IMR-90 (cell line): ENCODE data around the gene NECTIN2. TPM values are rescaled to one million over a fixed set of nuclear protein-coding genes. Genes with fewer than 3 reads are reported as not detected.
"Not testable (repeated sequence)": the region's sequence is repeated elsewhere in the genome, so short reads cannot be mapped to it uniquely, and the experiment has no call there.

Source experiments
- ATAC-seq: fragments of 200-7000 bp; cut with Tn5 transposase; 2 replicates; pipeline ENCODE4 v1.9.1; 2020; ENCODE audit warnings: low read depth, mild to moderate bottlenecking, moderate library complexity
- BruUV-seq: library from RNA; stranded (reverse); fragments of 400-500 nt; replicated peaks from 2 replicates; lab custom pipeline; 2021; lab: Mats Ljungman, UMichigan
- CTCF ChIA-PET: fragments of 300-600 bp; formaldehyde crosslinking; extraction: SDS; loops from one replicate; lab custom pipeline; 2021; ENCODE audit warnings: antibody characterized with exemption; lab: Yijun Ruan, JAX
- POLR2A ChIA-PET: fragments of 300-600 bp; sonication (Branson Sonifier 250); formaldehyde crosslinking; loops from one replicate; lab custom pipeline; 2022; ENCODE audit warnings: antibody characterized with exemption; ENCODE audit not compliant: unreplicated experiment; lab: Charles Lee
- DNase-seq: peaks from one replicate; pipeline ENCODE4 v3.0.0; 2013
- H2AFZ ChIP-seq: replicated peaks from 2 replicates; pipeline ENCODE3; 2013; ENCODE audit warnings: low read length, mild to moderate bottlenecking; ENCODE audit not compliant: poor library complexity
- H2AK5ac ChIP-seq: 2 replicates; pipeline ENCODE4 v1.6.1; 2013; ENCODE audit warnings: low read depth, low read length, inconsistent platforms
- H2AK9ac ChIP-seq: replicated peaks from 2 replicates; pipeline ENCODE3; 2013; ENCODE audit warnings: mild to moderate bottlenecking, low read depth, low read length, moderate library complexity; ENCODE audit not compliant: poor library complexity
- H2BK120ac ChIP-seq: 2 replicates; pipeline ENCODE4 v1.6.1; 2013; ENCODE audit warnings: low read depth, low read length, inconsistent platforms
- H2BK15ac ChIP-seq: 3 replicates; pipeline ENCODE4 v1.6.1; 2013; ENCODE audit warnings: low read depth, low read length, inconsistent platforms
- H2BK20ac ChIP-seq: 2 replicates; pipeline ENCODE4 v1.6.1; 2013; ENCODE audit warnings: low read depth, mild to moderate bottlenecking, inconsistent platforms, low read length, moderate library complexity
- H2BK5ac ChIP-seq: 2 replicates; pipeline ENCODE4 v1.6.1; 2013; ENCODE audit warnings: mild to moderate bottlenecking, low read depth, low read length, inconsistent platforms; ENCODE audit not compliant: poor library complexity, severe bottlenecking
- H3K14ac ChIP-seq: replicated peaks from 2 replicates; pipeline ENCODE4 v1.6.1; 2013; ENCODE audit warnings: low read depth, low read length, inconsistent platforms
- H3K18ac ChIP-seq: 2 replicates; pipeline ENCODE4 v1.6.1; 2013; ENCODE audit warnings: low read depth, low read length, control low read depth
- H3K23ac ChIP-seq: 2 replicates; pipeline ENCODE4 v1.6.1; 2013; ENCODE audit warnings: low read depth, low read length, inconsistent platforms
- H3K27ac ChIP-seq: 2 replicates; pipeline ENCODE4 v1.5.1; 2013; ENCODE audit warnings: mild to moderate bottlenecking, control low read depth, low read length; ENCODE audit not compliant: insufficient read depth
- H3K27me3 ChIP-seq: 2 replicates; pipeline ENCODE4 v1.6.1; 2013; ENCODE audit warnings: low read length; ENCODE audit not compliant: control insufficient read depth, insufficient read depth
- H3K36me3 ChIP-seq: 2 replicates; pipeline ENCODE4 v1.6.1; 2013; ENCODE audit warnings: low read length, mixed read lengths; ENCODE audit not compliant: control insufficient read depth, insufficient read depth
- H3K4ac ChIP-seq: 2 replicates; pipeline ENCODE4 v1.6.1; 2013; ENCODE audit warnings: low read depth, low read length, inconsistent platforms
- H3K4me1 ChIP-seq: 2 replicates; pipeline ENCODE4 v1.6.1; 2013; ENCODE audit warnings: low read length, mixed read lengths; ENCODE audit not compliant: control insufficient read depth, insufficient read depth
- H3K4me2 ChIP-seq: 2 replicates; pipeline ENCODE4 v1.6.1; 2013; ENCODE audit warnings: low read depth, mild to moderate bottlenecking, control low read depth, low read length, moderate library complexity
- H3K4me3 ChIP-seq: 2 replicates; pipeline ENCODE4 v1.5.1; 2013; ENCODE audit warnings: low read depth, mild to moderate bottlenecking, control low read depth, low read length, moderate library complexity; ENCODE audit not compliant: insufficient read depth
- H3K56ac ChIP-seq: 2 replicates; pipeline ENCODE4 v1.6.1; 2013; ENCODE audit warnings: low read length, inconsistent platforms; ENCODE audit not compliant: insufficient read depth; ENCODE audit errors: extremely low read depth
- H3K79me1 ChIP-seq, 2 experiments: 2 replicates each; pipeline ENCODE4 v1.6.1; 2013; ENCODE audit warnings: low read length in 2 of 2, inconsistent platforms in 1 of 2, low read depth in 1 of 2
- H3K9ac ChIP-seq: 2 replicates; pipeline ENCODE4 v1.6.1; 2013; ENCODE audit warnings: low read depth, low read length, control low read depth
- H3K9me1 ChIP-seq: 2 replicates; pipeline ENCODE4 v1.6.1; 2013; ENCODE audit warnings: low read length, inconsistent platforms; ENCODE audit not compliant: insufficient read depth
- H3K9me3 ChIP-seq: 2 replicates; pipeline ENCODE4 v1.6.1; 2013; ENCODE audit warnings: low read length; ENCODE audit not compliant: control insufficient read depth, insufficient read depth
- H4K20me1 ChIP-seq: 2 replicates; pipeline ENCODE4 v1.6.1; 2013; ENCODE audit warnings: low read length, inconsistent platforms; ENCODE audit not compliant: insufficient read depth
- H4K5ac ChIP-seq: 2 replicates; pipeline ENCODE4 v1.6.1; 2013; ENCODE audit warnings: mild to moderate bottlenecking, low read depth, low read length, control low read depth
- H4K8ac ChIP-seq, 2 experiments: 2 replicates each; pipeline ENCODE4 v1.6.1; 2013; ENCODE audit warnings: low read depth in 2 of 2, low read length in 2 of 2, control low read depth in 1 of 2, inconsistent platforms in 1 of 2
- H4K91ac ChIP-seq: 2 replicates; pipeline ENCODE4 v1.6.1; 2013; ENCODE audit warnings: low read depth, low read length, inconsistent platforms; ENCODE audit not compliant: insufficient read depth
- CHD1 ChIP-seq: IDR thresholded peaks from 2 replicates; pipeline ENCODE4 v1.6.1; 2012; ENCODE audit warnings: low read depth, low read length, improper control_type of control experiment
- MXI1 ChIP-seq: IDR thresholded peaks from 2 replicates; pipeline ENCODE4 v1.6.1; 2012; ENCODE audit warnings: low read depth, mild to moderate bottlenecking, low read length, moderate library complexity, borderline replicate concordance
- NFE2L2 ChIP-seq: fragments of 150-350 bp; IDR thresholded peaks from 2 replicates; pipeline ENCODE4 v1.6.1; 2016; ENCODE audit warnings: low read depth, mild to moderate bottlenecking, low read length
- RFX5 ChIP-seq: IDR thresholded peaks from 2 replicates; pipeline ENCODE4 v1.8.0; 2012; ENCODE audit warnings: low read depth, mild to moderate bottlenecking, low read length, moderate library complexity
- WGBS, 2 experiments: methylation state at CpG; one replicate each; pipeline versions ENCODE4 v1.1.5 to v1.1.7; 2013; ENCODE audit warnings: missing lambda C conversion rate in 2 of 2; ENCODE audit not compliant: insufficient read length in 1 of 2; ENCODE audit errors: extremely low coverage in 2 of 2; 5-methylcytosine and 5-hydroxymethylcytosine counted together
- dilution Hi-C: fragments of 300-500 bp; cut with HindIII; formaldehyde crosslinking; loops from one replicate; pipeline ENCODE4 v1.14.3; 2018; ENCODE audit warnings: low sequenced_read_pairs; ENCODE audit not compliant: unreplicated experiment
- in situ Hi-C: fragments of 300-500 bp; cut with MboI; formaldehyde crosslinking; loops from 3 replicates; pipeline ENCODE4 v1.14.3; 2019; ENCODE audit warnings: low sequenced_read_pairs, inconsistent platforms, mixed read lengths
- intact Hi-C: fragments of 100-400 bp; cut with micrococcal nuclease; formaldehyde crosslinking; loops from 2 replicates; pipeline ENCODE4 v1.10.0; 2022
- polyA plus RNA-seq, 3 experiments: library from polyadenylated mRNA; depleted of rRNA; stranded (reverse); fragments of >200 nt; gene quantifications; 2 replicates each; pipeline ENCODE4 v1.2.3, GENCODE V29; 2012; ENCODE audit warnings: low replicate concordance in 1 of 3
- total RNA-seq: library from RNA; depleted of rRNA; stranded (reverse); fragments of >200 nt; gene quantifications from 2 replicates; pipeline ENCODE4 v1.2.3, GENCODE V29; 2012

NECTIN2 gene
- total and polyA plus RNA-seq, 2 of the 4 experiments (the other 2 are of a cell fraction), result 77.8 to 170 TPM

DNA sequence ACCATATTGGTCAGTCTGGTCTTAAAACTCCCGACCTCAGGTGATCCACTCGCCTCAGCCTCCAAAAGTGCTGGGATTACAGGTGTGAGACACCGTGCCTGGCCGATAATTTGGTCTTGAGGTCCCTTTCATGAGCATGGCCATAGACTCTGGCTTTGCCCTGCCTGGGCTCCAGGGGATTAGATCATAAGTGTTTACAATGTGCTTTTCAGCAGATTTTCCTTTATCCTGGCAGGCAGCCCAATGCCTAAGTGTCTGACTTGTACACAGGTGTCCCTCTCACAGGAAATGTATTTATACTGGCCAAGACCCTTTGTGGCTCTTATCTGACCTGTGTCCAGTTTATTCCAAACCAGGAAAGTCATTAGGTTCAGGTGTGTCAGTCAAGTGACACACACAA lies 21.3 kb upstream of the NECTIN2 start:
- H4K8ac ChIP-seq, result no peak overlapping the region
- H2BK15ac ChIP-seq, result no peak overlapping the region
- no peak overlapping the region for H2AK9ac ChIP-seq
- in situ Hi-C loops (no loop called here), dilution Hi-C loops (no loop called here), intact Hi-C loops (no loop called here)
- no peak overlapping the region for H3K9ac ChIP-seq
- H3K4me3 ChIP-seq, result no peak overlapping the region
- TF ChIP-seq CHD1 (no peak), RFX5 (no peak), NFE2L2 (no peak), MXI1 (no peak)
- peaks cover 2% of the 10 kb centered on the region for H3K36me3 ChIP-seq
- H4K5ac ChIP-seq, result no peak overlapping the region
- no peak overlapping the region for H2BK120ac ChIP-seq
- 94% methylated on average over 4 of the region's 4 CpGs; no CpG with 5 or more reads in 1 of the 2 experiments for WGBS, 2 experiments
- peaks cover 10% of the 10 kb centered on the region for H3K27me3 ChIP-seq
- ChIA-PET POLR2A (no interaction called here), CTCF (no interaction called here)
- no TSS peak for BruUV-seq
- H3K4me1 ChIP-seq, result peaks cover 3% of the 10 kb centered on the region; the same call in 1 of the 2 replicates
- no peak overlapping the region for H2BK5ac ChIP-seq
- H4K91ac ChIP-seq, result no peak overlapping the region
- ATAC-seq, result no peak
- H2AFZ ChIP-seq, result no peak overlapping the region
- no peaks in the 10 kb centered on the region for H3K79me1 ChIP-seq
- H2BK20ac ChIP-seq, result no peak overlapping the region
- H2AK5ac ChIP-seq, result no peak overlapping the region
- DNase-seq, result no peak
- no peaks in the 10 kb centered on the region for H3K9me3 ChIP-seq
- H4K20me1 ChIP-seq, result no peaks in the 10 kb centered on the region
- no peak overlapping the region for H3K14ac ChIP-seq
- 0 out of 2 replicates have a peak, but pooled peaks cover 3% of the 10 kb centered on the region for H3K9me1 ChIP-seq
- H3K27ac ChIP-seq, result no peak overlapping the region
- H3K4me2 ChIP-seq, result no peak overlapping the region
- H3K18ac ChIP-seq, result no peak overlapping the region
- no peak overlapping the region for H3K4ac ChIP-seq
- H3K56ac ChIP-seq, result no peak overlapping the region
- no peak overlapping the region for H3K23ac ChIP-seq

DNA sequence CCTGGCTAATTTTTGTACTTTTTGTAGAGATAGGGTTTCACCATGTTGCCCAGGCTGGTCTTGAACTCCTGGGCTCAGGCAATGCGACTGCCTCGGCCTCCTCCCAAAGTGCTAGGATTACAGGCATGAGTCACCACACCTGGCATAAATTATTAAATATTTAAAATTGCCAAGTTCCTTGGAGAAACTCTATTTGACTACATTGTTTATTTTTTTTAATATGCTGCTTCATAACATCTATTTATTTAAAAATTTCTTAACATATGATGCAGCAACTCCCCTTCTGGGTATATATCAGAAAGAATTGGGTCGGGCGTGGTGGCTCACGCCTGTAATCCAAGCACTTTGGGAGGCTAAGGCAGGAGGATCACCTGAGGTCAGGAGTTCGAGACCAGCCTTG lies 13.2 kb upstream of the NECTIN2 start:
- H2AK9ac ChIP-seq, H3K23ac ChIP-seq, H3K36me3 ChIP-seq, H4K5ac ChIP-seq, in situ Hi-C loops, H3K18ac ChIP-seq, H3K9me3 ChIP-seq, H3K9ac ChIP-seq, H3K79me1 ChIP-seq, H3K4me2 ChIP-seq, H2AFZ ChIP-seq, H3K4me1 ChIP-seq, H2BK120ac ChIP-seq, H4K20me1 ChIP-seq, H2BK20ac ChIP-seq, dilution Hi-C loops, H3K56ac ChIP-seq, H3K14ac ChIP-seq, H4K91ac ChIP-seq, H2AK5ac ChIP-seq, H3K27ac ChIP-seq, CTCF ChIA-PET, H2BK15ac ChIP-seq, H4K8ac ChIP-seq, POLR2A ChIA-PET, H3K4me3 ChIP-seq, H3K9me1 ChIP-seq, BruUV-seq, H2BK5ac ChIP-seq, H3K4ac ChIP-seq: not testable (repeated sequence)
- ATAC-seq, result peak; percentile 48
- peak; percentile 31 for DNase-seq
- peaks cover 14% of the 10 kb centered on the region for H3K27me3 ChIP-seq
- intact Hi-C loops, result loop anchor here (1.0 kb wide), 1 partner anchor 20 kb away; no protein-coding TSS in a partner anchor
- WGBS, 2 experiments, result no CpG with 5 or more reads among the region's 6 CpGs
